ENCODE data around the gene MAML2.

The MAML2 gene

DNA sequence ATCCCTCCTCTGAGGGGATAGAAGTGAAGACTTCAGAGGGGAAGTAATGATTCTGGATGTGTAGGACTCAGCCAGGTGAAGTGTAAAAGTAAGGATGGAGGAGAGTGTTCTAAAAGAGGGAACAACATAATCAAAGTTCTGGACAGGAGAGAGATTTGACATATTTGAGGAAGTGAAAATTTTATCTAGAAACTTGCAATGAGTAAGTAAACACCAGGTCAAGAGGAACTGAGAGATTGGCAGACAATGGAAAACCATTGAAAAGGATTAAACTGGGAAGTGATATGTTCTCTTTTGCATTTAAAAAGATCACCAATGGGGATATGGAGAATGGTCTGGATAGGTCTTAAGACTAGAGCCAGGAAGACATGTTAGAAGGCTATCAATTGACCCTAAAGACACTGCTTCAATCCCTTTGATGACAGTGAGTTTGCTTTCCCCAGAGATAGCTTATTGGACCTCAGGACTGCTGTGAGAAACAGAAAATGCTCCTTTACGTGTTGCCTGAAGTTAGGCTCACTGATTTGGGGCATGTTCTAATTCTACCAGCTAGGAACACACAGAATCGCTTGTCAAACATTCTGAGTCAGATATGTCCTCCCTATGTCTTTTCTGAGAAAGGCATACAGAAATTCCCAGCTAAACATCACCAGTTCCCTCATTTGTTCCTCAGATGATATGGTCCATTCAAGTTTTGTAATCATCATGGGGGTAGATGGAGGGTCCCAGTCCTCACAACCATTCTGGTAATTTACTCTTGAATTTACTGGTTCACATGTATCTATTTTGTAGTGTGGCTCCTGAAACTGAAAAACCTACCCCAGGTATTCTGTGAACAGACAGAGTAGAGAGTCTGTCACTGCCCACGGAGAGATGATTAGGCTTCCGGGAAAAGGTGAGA, 144.9 kb downstream of the MAML2 start:
- H3K4me3 ChIP-seq (ENCODE audit: control insufficient read depth, low read depth, low read length): no peak overlapping the region
- TF ChIP-seq, protein P1, sequence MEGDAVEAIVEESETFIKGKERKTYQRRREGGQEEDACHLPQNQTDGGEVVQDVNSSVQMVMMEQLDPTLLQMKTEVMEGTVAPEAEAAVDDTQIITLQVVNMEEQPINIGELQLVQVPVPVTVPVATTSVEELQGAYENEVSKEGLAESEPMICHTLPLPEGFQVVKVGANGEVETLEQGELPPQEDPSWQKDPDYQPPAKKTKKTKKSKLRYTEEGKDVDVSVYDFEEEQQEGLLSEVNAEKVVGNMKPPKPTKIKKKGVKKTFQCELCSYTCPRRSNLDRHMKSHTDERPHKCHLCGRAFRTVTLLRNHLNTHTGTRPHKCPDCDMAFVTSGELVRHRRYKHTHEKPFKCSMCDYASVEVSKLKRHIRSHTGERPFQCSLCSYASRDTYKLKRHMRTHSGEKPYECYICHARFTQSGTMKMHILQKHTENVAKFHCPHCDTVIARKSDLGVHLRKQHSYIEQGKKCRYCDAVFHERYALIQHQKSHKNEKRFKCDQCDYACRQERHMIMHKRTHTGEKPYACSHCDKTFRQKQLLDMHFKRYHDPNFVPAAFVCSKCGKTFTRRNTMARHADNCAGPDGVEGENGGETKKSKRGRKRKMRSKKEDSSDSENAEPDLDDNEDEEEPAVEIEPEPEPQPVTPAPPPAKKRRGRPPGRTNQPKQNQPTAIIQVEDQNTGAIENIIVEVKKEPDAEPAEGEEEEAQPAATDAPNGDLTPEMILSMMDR (conservative IDR thresholded peaks at IDR 0.05; ENCODE audit: control insufficient read depth, insufficient read depth, low read depth, low read length): no peak
- DNase-seq (ENCODE audit: low read depth): no peak

DNA sequence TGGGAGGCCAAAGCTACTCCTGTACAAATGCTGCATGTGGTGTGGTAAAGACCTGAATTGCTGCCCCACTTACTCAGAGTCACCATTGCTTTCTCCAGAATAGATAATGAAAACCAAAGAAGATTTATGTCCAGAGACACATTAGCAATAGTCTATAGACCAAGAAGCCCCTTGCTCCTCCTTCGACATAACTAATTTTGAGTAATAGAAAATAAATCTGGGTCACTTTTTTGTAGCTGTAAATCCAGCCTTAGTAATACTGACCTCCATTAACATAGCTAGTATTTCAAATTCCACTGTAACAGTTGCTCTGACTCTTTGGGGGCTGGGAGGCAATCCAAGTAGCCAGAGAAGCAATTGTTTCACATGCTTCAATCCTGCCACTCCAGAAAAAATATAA, 145.9 kb downstream of the MAML2 start:
- TF ChIP-seq, protein P1 (conservative IDR thresholded peaks at IDR 0.05; ENCODE audit: control insufficient read depth, insufficient read depth, low read depth, low read length): no peak
- H3K4me3 ChIP-seq (ENCODE audit: control insufficient read depth, low read depth, low read length): no peak overlapping the region
- no peak for DNase-seq (ENCODE audit: low read depth)

DNA sequence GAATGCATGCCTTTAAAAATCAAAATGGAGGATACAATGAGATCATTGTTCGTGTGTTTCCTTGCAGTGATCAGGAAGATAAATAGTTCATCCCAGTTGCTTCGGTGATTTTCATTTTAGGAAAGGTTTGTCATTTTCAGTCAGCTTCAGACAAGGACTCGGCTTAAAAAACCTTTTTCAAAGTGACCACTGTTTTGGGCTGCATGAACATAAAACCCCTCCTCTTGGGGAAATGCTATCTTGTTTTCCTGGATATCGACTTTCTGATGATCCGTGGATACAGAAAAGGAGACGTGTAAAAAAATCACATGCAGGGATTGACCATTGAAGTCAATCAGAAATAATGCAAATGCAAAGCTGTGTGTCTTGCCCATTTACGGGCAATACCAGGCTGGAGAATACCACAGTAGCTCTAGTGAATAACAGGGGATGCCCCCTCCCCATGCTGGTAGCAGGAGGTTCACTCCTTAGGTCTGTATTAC, 146.8 kb downstream of the MAML2 start:
- no peak overlapping the region for H3K4me3 ChIP-seq (ENCODE audit: control insufficient read depth, low read depth, low read length)
- no peak for DNase-seq (ENCODE audit: low read depth)
- TF ChIP-seq, protein P1 (conservative IDR thresholded peaks at IDR 0.05; ENCODE audit: control insufficient read depth, insufficient read depth, low read depth, low read length): no peak

DNA sequence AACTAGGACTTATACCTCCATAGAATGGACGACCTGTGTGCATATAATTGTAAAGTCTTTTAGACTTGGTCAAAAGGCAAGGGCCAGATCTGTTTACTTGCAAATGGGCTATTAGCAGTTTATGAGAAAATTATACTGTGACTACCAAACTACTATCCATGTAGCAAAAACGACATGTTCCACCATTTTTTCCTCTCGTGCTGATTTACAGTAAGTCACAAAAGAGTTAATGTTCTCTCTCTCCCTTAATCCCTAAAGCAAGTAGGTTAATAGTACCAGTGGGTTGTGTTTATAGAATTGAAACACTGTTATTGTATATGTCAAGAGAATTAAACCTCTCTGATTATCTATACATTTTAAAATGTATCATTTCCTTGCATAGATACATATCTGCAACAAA, 147.3 kb downstream of the MAML2 start:
- DNase-seq (ENCODE audit: low read depth): no peak
- TF ChIP-seq, protein P1 (conservative IDR thresholded peaks at IDR 0.05; ENCODE audit: control insufficient read depth, insufficient read depth, low read depth, low read length): no peak
- no peak overlapping the region for H3K4me3 ChIP-seq (ENCODE audit: control insufficient read depth, low read depth, low read length)

DNA sequence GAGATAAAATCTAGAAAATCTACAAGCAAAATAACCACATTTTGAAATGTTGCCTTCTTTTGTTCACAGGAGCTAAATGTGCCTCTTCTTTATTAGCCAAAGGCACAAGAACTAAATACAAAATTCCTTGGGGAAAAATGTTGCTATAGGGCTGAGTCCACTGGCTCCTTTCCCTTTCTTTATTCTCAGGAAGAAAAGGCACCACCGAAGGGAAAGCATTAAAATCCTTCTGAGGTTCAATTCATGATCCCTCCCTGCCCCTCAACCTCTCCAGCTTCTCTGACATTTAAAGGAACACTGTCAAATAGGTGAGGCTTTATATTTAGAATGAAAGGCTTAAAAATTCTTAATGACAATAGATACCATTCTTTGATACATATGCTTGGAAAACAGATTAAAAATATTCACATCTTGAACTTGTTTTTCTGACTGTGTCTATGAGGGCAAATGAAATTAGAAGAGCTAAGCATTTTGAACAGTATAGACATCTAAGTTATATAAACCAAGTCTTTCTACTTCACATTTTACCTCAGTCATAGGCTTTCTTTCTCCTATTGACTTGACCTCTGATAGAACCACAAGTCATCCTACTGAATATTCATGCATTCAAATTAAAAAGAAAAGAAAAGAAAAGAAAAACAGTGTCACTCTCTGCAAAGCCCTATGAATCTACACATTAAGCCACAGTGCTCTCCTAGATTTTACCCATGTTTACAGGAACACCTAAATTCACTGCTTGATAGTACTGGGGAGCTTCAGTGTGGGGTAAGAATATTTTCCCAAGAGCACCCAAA, 148.2 kb downstream of the MAML2 start:
- TF ChIP-seq, protein P1 (conservative IDR thresholded peaks at IDR 0.05; ENCODE audit: control insufficient read depth, insufficient read depth, low read depth, low read length): no peak
- H3K4me3 ChIP-seq (ENCODE audit: control insufficient read depth, low read depth, low read length): no peak overlapping the region
- DNase-seq (ENCODE audit: low read depth): no peak

DNA sequence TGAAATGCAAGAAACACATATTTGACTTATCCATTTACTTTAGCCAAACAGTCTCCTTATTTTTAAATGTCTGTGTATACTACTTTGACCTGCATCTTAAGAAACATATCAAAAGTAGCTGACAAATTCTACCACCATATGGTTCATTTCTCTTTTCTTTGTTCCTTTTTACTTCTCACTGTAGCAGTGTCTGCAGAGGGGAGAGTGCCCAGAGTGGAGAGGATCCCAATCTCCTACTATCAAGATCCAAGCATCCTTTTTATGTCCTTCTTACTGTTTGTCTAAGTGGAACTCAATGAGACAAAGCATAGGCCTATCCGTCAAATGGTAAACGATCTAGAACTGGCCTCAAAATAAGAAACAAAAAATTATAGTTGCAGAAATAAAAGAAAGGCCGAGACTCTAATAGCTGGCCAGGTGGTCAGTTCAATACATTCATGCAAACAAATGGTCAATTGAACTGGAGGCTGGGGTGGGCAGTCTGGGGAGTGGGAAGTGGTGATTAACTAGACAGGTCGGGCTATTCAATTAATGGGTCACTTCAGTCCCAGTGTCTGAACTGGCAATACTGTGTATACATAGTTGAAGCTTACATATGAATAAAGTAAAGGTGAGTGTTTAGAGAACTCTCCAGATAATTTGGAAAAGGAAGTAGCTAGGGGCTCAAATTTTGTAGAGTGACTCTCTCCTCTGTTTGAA, 149.1 kb downstream of the MAML2 start:
- no peak overlapping the region for H3K4me3 ChIP-seq (ENCODE audit: control insufficient read depth, low read depth, low read length)
- TF ChIP-seq, protein P1 (conservative IDR thresholded peaks at IDR 0.05; ENCODE audit: control insufficient read depth, insufficient read depth, low read depth, low read length): no peak
- DNase-seq (ENCODE audit: low read depth): no peak
